Stimulated activated CD8-positive, alpha-beta memory T cell treated with anti-CD3 and anti-CD28 coated beads, Interleukin-7, amount 100 ng/mL, for 4 hours (primary cell): ENCODE results near the gene SIGMAR1.

ENCODE experiments used
- DNase-seq, 2 donors: peaks; one replicate each; pipeline ENCODE4 v3.0.0-alpha.2; 2020; ENCODE audit warnings: low read depth in 2 of 2

Gene SIGMAR1

DNA sequence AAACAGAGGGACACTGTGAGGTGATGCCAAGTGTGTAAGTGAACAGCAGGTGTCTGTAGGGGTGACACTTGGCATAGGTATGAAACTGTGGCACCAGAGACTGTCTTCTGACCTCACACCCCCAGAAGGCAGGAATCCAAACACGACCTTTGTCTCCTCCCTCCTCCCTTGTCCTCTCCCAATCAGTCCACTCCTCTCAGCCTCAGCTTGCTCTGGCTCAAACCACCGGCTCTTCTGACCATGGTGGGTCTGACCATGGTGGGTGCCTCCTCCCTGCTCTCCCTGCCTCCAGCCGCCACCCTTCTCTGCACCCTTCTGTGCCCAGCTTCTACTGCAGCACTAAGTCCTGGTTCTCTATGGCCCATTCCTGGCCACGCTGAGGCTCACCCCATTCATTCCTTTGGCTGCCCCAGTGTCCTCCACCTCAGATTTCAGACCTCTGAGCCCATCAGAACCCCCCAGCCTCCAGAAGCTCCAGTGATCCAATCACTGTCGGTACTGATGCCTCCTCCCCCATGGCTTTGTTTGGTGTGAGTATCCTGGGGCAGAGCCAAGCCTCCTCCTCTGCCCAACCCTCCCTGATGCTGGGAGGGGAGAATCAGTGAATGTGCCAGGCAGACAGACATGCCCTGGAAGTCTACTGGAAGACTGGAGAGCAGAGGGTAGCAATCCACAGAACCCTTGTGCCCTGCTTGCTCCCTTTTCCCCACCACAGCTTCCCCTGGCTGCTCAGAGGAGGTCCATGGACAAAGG is 7.0 kb downstream of the SIGMAR1 start:
- no peak for DNase-seq

DNA sequence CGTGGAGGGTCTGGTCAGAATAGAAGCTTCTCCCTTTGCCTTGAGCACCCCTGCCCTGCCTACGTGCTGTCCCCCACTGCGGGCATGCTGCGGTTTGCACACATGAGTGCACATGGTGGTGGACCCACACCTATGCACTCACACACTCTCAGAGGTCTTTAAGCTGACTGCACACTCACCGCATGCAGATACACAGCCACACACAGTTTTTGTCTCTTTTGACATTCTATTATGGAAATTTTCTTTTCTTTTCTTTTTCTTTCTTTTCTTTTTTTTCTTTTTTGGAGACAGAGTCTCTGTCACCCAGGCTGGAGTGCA is 8.1 kb downstream of the SIGMAR1 start:
- no peak for DNase-seq

DNA sequence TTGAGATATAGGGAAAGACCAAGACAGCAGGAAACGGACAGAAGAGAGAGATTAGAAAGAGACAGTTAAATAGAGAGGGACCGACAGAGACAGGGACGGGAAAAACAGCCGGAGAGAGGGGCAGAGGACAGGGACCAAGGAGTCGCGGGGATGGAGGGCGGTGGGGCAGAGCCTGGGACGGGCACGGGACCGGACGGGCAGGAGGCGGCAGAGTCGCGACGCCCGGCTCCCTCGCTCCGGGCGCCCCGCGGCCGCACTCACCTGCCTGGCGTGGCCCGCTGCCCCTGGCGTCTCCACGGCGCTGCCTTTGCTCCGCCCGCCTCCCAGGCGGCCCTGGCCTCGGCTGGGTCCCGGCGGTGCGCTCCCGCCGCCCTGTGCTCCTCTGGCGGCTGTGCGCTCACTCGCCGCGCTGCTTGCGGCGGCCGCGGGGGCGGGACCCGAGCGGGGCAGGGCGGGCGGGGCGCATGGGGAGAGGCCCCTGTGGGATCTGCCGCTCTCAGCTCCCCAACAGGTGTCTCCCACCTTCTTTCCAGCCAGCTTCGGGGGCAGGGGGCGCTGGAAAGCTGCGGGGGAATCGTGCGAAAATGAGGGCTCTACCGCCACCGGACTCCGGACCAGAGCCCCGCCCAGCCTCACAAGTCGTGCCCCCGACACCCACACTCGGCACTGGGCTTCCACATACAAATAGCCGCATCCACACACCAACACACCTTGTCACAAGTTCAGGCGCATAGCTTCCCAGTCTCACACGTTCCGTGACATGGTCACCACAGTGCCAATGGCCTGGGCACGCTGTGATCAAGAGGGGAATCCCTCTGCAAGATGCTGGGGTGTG is 8.7 kb downstream of the SIGMAR1 start, which contains the start of gene ARID3C:
ARID3C (minus strand) TSS at position 411 of the 835 bp plus-strand sequence. CDS start 1,052 bp downstream, outside the sequence.
- DNase-seq = peak in 1 of 2 donors; percentile 45

DNA sequence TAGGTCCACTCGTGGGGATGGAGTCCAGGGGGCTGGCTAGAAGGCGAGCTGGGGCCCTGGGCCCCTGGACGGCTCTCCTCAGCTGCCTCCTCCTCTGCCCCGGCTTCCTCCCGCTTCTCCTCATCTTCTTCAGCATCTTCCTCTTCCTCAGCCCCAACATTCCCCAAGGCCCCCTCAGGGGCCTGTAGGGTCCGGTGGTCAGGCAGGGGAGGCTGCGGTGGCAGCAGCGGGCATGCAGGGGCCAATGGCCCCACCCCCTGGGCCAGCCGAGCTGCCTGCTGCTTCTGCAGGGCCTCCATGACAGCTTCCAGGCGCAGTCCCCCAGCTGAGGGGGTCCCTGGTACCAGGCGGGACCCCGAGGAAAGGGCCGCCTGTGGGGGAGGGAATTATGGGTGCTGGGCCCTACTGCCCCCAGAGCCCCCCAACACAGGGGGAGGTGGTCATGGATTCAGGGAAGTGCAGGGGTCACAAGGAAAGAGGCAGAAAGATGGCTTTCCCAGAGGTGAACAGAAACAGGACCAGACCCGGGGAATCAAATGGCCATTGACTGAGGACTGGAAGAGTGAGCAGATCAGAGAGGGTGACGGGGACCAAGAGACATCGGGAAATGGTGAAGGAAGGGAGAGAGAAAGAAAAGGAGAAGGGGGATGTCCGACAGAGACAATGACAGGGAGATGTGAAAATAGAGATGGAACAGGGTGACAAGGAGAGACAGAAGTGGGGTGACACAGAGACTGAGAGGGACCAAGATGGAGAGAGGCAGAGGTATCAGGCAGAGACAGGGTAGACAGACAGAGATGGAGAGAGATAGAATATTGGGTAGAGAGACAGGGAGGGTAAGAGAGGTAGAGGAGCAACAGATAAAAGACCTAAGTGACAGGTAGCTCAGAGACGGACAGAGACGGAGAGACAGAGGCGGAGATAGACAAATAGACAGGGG is 9.6 kb downstream of the SIGMAR1 start:
- DNase-seq = no peak

GRCh38 chr9:34625186-34625486 is 12.5 kb downstream of the SIGMAR1 start:
- DNase-seq = no peak

DNA sequence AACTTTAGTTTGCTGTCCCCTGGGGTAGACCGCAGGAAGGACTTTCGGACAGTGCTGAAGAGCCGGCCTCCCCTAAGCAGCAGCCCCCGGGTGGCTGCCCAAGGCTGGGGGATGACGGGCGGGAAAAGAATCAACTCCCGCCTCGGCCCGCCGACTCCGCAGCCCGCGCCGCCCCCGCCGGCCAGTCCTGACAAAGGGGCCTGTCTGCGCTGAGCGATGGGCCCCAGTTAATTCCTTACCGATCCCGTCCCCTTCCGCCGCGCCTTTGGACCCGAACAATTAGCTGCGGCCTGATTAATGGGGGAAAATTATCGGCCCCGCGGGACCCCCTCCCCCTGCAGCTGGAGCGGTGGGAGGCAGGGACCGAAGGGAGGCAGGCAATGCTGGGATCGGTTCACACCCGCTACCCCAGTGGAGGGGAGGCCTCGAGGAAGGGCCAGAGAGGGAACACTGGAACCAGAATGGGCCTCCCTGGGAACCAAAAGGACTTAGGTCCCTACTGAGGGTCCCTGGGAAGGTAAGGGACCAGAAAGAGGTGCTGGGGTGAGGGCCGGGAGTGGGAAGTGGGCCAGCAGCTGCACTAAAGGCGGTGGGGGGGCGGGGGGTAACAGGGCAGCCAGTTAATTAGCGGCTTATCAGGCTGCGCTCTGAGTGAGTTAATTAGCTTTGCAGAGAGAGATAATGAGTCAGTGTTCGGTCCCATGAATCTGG is 13.0 kb downstream of the SIGMAR1 start:
- DNase-seq = no peak

DNA sequence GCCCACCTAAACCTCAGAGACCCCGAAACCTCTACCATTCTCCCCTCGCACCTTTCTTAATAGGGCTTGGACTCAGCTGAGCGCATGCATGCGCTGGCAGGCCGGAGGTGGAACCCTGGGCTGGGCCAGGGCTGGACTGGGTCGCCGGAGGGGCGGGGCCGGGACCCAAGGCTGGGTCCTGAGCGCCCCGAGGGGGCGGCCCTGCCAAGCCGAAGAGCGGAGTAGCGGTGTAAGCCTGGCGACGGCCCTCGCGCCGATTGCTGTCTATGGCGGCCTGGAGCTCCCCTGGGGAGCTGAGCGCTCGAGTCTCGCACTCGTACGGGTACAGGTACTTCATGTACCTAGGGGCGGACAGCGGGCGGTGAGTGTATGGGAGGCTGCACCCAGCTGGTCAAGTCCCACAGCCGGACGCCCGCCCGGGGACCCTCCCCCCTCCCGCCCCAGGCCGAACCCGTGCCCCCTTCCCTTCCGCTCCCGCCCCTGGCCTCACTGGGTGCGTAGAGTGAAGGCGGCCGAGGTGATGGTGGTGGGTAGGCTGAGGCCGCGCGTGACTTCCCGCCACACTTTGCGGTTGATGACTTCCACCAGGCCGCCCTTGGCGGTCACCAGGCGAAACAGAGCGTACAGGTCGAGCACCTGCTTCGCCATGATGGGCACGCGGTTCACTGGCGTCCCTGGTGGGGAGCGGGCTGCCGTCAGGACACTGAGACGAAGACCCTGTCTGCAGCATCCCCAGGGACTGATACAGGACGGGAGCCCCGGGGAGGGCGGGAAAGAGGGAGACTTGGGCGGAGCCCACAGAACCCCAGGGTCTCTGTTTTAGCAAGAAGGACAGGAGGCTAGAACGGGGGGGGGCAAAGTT is 14.0 kb downstream of the SIGMAR1 start:
- DNase-seq = no peak

- DNase-seq = peak; percentile 84 to 87
Observed at GRCh38 chr9:34620061-34620994, 17.3 kb downstream of the SIGMAR1 start, which contains the start of gene DCTN3. Gene DCTN3 (minus strand): TSS chr9:34620495. CDS start chr9:34620464, 31 bp downstream.

- DNase-seq = no peak
Observed at GRCh38 chr9:34615132-34615531, 22.5 kb downstream of the SIGMAR1 start.

DNA sequence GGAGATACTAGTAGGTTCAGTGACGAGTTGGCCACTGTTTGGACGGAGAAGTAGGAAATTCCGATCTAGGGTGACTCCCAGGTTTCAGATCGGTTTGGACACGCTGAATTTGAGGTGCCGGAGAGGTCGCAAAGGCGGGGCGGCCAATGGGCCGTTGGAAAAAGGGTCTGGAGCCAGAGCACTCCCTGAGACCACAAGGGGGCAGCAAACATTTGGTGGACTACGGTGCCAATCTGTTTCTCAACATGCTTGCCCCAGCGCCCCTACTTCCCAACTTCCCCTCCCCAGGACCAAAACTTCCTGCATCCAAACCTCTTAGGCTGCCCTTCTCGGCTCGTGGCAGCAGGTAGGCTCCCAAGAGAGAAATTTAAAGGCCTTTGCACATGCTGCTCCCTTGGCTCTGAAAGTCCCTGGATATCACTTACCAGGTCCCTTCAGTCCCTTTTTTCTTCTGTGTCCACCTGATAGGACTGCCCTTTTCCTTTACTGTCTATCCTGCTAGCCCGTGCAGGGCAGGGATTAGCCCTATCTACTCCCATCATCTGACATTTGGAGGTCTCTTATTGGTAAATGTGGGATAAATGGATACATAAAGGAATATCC is 24.7 kb downstream of the SIGMAR1 start:
- DNase-seq = peak in 1 of 2 donors; percentile 53

DNA sequence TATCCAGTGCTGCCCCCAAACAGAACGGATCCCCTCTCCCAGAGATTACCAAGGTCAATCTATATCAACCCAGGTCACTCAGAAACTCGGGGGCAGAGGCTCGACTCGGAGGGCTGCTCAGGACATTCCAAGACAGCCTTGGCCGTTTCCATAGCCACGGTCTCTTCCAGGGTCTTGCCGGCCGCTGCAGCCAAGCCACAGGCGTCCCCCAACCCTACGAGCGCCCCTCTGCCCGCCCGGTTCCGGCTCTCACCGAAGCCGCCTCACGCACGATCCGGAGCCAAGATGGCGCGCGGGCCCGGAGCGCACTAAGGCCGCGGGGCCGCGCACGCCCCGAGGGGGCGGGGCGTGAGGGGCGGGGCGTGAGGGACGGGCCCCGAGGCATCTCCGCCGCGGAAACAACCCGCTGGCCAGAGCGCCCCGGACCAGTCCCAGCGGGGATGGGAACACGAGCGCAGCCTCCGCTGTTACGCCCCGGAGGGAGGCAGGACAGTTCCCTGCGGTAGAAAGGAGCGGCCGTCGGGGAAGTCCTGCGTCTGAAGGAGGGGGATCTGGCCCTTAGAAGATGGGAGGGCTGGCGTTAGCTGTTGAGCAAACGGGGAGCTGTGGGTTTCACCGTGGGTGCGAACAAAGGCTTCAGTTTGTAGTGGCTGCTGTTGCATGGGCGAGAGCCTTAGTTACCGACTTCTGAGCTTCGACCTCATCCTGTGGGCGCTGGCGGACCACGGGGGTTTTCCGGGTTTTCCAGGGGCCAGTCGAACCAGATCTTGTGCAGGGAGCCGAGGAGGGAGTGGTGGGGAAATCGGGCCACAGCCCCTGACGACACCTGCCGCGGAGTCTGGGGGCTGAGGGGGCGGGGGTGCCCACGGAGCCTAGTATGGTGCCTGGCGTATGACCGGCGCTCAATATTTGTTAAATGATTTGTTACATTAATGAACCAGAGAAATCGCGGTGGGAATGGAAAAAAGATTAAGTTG is 25.5 kb downstream of the SIGMAR1 start, which contains the start of gene RPP25L:
RPP25L (minus strand) TSS at position 287 of the 977 bp plus-strand sequence. CDS start 801 bp downstream, outside the sequence.
- DNase-seq = peak; percentile 55 to 80

- DNase-seq = no peak
Observed at GRCh38 chr9:34611251-34611810, 26.3 kb downstream of the SIGMAR1 start.

DNA sequence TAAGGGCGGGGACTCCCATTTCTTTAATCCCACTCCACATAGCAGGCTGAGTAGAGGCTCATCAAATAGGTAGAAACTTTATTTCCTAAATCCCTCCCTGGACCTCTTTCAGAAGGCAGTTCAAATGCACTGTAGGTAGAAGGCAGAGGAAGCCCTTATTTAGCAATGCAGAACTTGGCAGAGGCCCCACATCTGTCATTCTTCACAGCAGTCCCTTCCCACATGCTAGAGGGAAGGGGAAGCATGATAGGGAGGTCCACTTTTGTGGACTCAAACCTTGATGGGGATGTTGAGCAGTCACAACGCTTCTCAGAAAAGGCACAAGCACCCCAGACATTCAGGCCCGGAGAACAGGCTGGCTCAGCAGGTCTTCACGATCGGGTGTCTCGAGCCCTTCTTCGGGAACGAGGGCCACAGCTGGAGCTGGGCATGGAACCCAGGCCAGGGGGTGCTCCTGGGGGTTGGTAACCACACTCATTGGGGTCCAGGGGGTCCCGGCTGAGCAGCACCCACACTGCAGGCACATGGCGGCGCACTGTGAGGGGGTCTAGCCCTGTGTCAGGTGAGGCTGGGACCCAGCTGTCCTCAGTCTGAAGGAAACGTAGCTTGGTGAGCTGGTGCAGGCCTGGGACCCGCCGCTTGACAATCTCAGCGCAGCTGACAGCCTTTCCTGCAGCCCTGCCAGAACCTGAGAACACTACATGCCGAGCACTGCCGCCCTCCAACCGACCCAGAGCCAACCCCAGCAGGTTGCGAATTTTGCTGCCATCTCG is 27.0 kb downstream of the SIGMAR1 start:
- no peak for DNase-seq

DNA sequence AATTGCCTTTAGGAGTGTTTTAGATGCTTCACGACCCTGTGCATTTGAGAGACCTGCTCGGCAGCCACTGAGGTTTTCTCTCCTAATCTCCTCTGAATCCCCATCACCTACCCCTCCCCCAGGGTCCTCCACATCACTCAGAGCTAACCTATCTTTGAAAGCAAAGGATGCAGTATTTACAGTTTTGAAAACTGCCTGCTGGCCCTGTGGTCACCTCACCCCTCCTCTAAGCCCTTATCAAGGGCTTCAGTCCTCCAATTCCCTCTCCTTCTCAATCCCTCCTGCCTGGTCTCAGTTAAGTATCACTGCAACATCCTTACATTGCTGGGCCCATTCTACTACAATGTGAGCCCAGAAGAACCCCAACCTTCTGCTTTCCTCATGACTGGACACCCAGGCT is 30.3 kb downstream of the SIGMAR1 start:
- no peak for DNase-seq

DNA sequence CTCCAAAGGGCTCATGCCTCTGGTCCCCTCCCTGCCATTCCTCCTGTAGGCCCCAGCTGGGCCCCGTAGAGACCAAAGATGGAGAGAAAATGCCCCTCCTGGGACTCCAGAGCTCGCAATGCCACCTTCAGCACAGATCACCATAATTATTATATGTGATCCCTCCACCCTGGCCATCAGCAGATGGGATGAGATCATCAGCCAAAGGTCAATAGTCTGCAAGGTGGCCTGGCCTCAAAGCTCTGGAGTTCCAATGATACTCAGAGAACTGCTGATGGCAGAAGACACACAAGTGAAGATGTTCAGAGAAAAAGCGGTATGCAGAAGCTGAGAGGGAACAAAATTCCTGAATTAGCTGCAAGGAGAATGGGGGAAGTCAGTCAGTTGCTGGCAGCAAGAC is 30.7 kb downstream of the SIGMAR1 start:
- DNase-seq = no peak

DNA sequence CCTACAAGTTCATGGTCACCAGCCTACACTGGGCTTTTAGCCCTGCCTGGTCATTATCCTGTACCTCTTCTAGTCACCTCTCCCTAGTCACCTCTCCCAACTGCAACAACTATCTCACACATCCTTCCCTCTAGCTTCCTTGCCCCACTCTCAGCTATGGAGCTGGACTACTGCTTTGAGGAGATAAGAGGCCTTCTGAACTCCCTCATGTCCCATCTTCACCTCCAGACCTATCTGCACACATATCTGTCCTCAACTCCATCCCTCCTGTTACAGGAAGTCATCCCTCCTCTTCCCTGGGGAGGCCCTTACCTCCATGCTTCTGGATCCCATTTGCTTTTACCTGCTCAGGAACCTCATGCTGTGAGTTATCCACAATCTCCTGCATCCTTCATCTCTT is 31.4 kb downstream of the SIGMAR1 start:
- DNase-seq = no peak
